Mammary epithelial cell (primary cell): Measurements from ENCODE around the gene PTCHD1.

Source experiments
- CTCF ChIP-seq, 2 donors: IDR thresholded peaks in 1 of 2; conservative IDR thresholded peaks in 1 of 2; 2 replicates each; pipeline ENCODE4 v1.5.1; 2011 to 2012; ENCODE audit warnings: inconsistent platforms in 2 of 2, low read length in 2 of 2, mild to moderate bottlenecking in 2 of 2, control low read depth in 1 of 2, low read depth in 1 of 2; ENCODE audit not compliant: insufficient read depth in 1 of 2; ENCODE audit errors: extremely low read depth in 1 of 2
- EZH2 ChIP-seq: IDR thresholded peaks from 2 replicates; pipeline ENCODE4 v1.6.1; 2012; ENCODE audit warnings: low read length, inconsistent platforms, borderline replicate concordance

DNA sequence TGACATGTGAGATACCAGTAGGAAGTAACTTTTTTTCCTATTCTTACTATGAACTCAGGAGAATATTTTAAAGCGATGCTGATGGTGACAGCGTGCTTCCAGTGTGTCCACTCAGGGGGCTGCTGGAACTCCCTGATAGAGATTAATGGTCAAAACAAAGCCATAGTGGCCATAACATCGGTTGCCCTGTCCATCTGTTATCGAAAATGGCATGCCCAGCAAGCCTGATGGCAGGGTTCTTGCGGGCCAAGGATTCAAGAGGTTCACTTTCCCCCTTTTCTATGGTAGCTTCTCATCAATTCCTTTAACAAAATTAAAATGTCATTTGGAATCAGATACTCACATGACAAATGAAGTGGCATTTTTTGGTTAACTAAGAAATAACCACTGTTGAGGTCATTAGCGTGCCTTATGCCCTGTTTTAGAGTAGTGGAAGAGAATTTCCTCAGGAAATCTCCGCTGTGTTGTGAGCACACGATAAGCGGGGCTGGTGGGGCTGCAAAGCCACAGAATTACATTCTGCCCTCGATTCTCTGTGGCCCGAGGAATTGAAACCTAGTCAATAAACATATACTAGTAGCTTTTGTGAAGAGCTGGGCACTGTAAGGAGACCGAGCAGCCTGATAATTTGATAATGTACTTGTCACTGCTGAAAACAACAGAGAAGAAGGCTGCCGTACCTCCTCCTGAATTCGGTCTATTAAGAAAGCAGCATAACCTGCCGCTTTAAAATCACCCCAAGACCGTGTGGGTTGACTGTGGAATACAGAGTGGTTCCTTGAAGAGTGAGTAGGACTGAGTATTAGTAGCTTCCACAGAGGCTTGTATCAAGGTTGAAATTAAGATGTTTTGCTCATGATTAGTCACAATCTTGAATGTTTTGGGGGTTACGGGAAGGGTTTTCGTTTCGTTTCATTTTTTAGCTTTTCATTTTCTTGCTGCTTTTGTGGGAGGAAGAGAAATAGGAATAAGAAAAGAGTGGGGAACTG, 46.7 kb downstream of the PTCHD1 start:
- no peak for TF ChIP-seq CTCF (conservative IDR thresholded peaks at IDR 0.05 in 1 of 2, IDR thresholded peaks at IDR 0.05 in 1 of 2; ENCODE audit: extremely low read depth in 1 of 2, insufficient read depth in 1 of 2, low read depth in 1 of 2, low read length in 2 of 2)
- no peak for TF ChIP-seq EZH2
